T47D (cell line): ENCODE measurements around the gene ZBTB12.
"Not testable (repeated sequence)": the region's sequence is repeated elsewhere in the genome, so short reads cannot be mapped to it uniquely, and the experiment has no call there.

Source experiments
- DNase-seq, 2 experiments: peaks; one replicate each; pipeline versions ENCODE4 v3.0.0 to v3.0.0-alpha.2; 2011 to 2012; ENCODE audit warnings: low read depth in 1 of 2, low spot score in 1 of 2
- JUND ChIP-seq: IDR thresholded peaks from 2 replicates; pipeline ENCODE4 v1.6.1; 2012; ENCODE audit warnings: low read depth
- in situ Hi-C: cut with HindIII; loops from 2 replicates; pipeline ENCODE4 v1.10.0; 2016; ENCODE audit warnings: low sequenced_read_pairs, low pct_unique_long_range_greater_than_20kb

The ZBTB12 gene

DNA sequence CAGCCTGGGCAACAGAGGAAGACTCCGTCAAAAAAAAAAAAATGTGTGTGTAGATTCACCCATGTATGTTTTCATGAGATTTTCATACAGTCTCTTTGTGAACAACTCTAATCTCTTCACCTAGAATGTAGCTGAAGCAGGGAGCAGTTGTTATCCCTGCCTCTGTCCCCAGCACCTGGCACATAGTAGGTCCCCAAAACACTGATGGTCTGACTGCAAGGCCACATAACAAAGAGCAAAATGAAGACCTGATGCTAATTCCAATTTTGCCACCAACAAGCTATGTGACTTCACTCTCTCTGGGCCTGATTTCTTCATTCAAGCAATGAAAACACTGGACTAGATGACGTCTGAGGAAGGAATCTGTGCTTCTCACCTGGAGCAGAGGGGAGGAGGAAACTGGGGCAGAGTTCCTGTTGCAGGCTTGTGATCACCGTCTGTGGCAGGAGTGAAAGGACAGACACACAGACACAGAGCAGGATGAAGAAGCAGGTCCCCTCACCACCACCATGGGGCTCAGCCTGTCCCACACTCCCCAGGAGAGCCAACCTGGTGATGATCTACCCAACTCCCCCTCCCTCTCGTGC, 27.7 kb downstream of the ZBTB12 start:
- TF ChIP-seq JUND: no peak
- in situ Hi-C loops: no loop called here
- peak; percentile 47 to 55 for DNase-seq

DNA sequence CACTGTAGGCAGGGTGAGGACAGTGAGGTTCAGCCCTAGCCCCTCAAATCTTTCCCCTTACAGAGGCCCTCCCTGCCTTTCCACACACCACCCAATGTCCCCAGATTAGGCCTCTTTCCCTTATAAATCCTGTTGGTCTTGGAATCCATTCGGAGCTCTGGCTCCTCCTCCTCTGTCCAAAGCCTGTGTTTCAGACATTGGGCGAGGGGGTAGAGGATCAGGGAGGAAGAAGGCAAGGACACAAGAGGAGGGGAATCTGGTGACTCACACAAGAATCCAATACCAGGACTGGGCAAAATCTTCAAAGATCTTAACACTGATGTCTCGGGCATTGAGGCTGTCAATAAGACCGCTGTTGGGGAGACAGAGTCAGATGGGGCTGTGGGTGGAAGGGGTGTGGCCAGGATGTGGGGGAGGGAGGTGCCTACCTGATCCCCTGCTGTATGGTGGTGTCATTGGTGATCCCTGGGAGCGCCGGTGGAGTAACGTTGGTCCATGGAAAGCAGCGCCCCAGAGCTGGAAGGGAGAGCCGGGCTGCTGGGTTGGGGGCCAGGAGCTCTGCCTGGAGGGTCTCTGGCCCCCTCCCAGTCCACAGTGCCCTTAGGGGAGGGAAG, 30.7 kb downstream of the ZBTB12 start:
- in situ Hi-C loops: no loop called here
- DNase-seq: no peak
- no peak for TF ChIP-seq JUND

DNA sequence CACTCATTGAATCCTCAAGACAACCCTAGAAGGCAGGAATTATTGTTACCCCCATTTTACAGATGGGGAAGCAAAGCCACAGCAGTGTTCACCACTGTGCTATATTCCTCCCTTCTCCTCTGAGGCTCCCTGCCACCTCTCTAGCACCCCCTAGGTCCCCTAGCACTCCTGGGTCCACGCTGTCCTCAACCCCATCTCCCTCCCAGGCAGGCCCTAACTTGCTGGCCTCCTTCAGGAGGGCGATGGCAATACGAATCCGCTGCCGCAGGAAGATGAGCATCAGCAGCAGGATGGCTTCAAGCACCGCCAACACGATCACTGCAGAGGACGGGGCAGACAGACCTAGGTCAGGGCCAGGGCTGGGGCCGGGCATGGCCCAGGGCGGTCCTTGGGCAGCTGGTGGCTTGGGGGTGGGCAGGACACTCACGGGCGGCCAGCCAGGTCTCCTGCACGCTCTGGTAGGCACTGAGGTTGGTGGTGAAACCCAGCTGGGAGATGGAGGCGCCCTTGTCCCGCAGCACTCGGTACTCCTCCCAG, 31.4 kb downstream of the ZBTB12 start:
- TF ChIP-seq JUND: no peak
- DNase-seq: no peak
- in situ Hi-C loops: no loop called here

DNA sequence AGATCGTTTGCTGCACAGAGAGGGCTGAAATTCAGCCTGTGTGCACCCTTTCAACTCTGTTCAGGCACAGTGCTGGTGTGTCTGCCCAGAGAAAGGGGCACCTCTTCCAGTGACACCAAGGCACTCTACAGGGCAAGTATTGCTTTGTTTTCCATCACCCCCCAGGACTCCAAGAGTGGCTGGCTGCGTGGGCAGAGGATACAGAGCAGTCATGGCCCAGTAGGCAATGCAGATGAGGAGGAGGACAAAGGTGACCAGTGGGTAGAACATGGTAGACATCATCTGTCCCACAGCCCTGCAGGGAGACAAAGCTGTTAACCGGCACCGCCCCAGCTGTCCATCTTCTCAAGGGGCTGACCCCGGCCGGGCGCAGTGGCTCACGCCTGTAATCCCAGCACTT, 32.5 kb downstream of the ZBTB12 start:
- in situ Hi-C loops: no loop called here
- TF ChIP-seq JUND: no peak
- DNase-seq: no peak

DNA sequence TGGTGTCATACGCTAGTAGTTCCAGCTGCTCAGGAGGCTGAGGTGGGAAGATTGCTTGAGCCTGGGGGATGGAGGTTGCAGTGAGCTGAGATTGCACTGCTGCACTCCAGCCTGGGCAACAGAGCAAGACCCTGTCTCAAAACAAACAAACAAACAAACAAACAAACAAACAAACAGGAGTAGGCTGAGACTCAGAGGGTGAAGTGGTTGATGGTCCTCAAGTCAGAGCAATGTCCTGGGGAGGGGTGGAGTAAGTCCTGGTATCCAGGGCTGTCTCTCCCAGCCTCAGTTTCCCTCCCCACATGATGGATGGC, 33.3 kb downstream of the ZBTB12 start:
- DNase-seq, in situ Hi-C loops: not testable (repeated sequence)

DNA sequence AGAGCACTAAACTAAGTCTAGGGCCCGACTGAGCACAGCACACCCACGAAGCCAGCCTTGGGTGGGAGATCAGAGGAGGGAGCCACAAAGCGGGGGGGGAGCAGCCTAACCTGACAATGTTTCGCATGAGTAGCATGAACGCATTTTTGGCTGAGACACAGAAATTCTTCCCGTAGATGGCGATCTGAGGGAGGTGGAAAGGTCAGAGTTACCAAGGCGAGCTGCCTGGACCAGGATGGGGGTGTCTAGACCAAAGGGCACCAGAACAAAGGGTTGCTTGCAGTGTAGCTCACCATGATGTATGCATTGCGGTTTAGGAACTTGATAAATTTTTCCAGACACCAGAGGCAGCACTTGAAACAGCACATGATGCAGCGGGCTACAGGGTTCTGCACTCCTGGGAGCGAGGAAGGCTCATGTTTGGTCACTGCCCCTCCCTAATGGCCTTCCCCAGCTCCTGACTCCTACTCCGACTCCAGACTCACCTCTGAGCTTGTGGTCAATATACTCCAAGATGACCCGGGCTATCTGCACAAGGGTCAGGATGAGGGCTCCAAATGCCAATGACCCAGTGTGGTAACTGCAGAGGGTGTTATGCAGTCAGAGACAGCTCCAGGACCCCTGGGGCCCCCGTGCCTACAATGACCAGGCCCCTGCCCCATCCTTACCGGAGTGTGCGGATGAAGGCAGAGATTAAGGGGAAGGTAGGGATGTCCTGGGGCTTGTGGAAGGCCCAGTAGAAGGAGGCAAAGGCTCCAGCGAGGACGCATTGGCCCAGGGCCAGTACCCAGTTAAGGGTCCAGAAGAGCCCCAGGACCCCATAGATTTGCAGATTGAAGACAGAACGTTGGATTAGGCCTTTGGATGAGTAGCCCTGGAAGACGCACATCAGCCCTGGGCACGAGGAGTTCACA, 36.4 kb downstream of the ZBTB12 start:
- TF ChIP-seq JUND: no peak
- in situ Hi-C loops: no loop called here
- DNase-seq: no peak

DNA sequence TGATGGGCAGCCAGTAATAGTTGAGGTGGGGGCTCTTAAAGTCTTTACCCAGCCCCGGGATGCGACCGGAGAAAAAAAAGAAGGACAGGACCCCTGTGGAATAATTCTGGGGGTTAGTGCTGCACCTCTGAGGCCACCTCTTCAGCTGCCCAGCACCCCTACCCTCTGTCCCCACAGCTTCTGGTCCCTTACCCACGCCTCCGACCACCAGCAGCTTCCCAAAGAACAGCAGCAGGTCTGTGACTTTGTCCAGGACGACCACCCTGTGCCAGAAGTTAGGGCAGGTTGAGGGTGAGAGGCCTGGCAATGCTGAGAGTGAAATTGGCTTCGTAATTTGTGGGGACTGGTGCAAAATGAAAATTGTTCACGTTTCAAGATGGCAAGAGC, 37.1 kb downstream of the ZBTB12 start:
- in situ Hi-C loops: no loop called here
- no peak for TF ChIP-seq JUND
- DNase-seq: no peak

DNA sequence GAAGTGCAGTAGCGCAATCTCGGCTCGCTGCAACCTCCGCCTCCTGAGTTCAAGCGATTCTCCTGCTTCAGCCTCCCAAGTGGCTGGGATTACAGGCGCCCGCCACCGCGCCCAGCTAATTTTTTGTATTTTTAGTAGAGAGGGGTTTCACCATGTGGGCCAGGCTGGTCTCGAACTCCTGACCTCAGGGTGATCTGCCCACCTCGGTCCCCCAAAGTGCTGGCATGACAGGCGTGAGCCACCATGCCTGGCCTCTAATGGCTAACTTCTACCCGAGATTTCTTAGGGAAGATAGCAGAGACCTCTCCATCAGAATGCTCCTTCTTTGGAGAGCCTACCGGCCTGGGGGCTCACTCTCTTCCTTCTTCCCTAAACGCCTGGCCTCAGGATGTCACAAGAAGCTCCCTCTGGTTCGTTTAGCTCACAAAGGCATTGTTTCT, 37.7 kb downstream of the ZBTB12 start:
- in situ Hi-C loops, DNase-seq: not testable (repeated sequence)

DNA sequence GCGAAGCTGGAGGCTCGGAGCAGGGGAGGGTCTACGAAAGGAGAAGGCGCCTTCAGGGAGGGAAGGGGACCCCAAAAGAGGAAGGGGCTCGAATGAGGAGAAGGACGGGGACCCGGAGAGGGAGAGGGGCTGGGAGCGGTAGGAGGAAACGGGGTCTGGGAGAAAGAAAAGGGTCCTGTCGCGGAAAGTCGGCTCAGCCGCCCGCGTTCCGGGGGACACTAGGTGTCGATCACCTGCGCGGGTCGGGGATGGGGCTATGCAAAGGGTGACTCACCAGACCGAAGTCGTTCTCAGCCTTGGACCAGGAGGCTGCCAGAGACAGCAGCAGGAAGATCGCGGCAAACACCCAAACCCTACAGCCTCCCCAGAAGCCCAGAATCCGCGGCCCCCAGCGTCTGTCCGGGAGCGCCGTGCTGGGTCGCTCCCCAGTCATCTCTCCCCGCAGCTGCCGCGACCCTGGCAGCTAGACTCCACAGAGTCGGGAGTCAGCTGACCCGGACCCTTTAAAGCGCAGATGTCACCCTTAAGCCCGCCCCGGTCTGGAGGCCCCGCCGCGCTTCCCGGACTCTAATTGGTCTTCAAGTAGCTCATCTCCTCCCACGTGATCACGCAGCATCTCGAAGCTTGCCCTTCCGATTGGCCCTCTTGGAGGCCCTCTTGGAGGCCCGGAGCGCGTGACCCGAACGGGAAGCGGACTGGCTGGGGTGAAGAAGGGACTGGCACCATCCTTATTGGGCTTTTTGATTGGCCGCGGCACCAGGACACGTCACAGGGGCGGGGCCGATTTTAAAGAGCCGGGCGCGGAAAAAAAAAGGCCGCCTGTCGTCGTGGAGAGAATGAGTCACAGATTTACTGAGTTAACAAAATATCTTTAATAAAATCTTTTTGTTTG, 39.3 kb downstream of the ZBTB12 start, which contains the start of gene NEU1:
Gene NEU1, minus strand, starts transcription at position 478 of the 892 bp plus-strand sequence. Its CDS starts 45 bp downstream, at position 433.
- peak; percentile 100 for DNase-seq
- in situ Hi-C loops: no loop called here
- no peak for TF ChIP-seq JUND

DNA sequence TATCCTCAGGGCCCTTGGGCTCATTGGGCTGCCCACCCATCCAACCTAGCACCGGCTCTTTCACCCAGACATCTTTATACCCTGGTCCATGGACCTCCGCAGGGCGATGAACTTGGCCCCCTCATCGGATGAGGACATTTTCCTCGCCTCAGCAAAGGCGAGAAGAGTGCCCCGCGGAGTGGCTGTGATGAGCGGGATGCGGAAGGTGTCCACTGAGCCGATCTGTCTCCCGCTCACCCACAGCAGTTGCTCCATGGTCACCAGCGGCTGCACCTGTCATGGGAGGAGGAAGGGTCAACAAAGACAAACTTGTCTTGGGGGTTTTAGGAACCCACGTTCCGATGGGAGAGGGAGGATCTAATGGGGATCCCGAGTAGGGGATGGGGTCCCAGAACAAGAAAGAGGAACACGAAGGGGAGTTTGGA, 40.0 kb downstream of the ZBTB12 start:
- in situ Hi-C loops: no loop called here
- no peak for TF ChIP-seq JUND
- DNase-seq: no peak

DNA sequence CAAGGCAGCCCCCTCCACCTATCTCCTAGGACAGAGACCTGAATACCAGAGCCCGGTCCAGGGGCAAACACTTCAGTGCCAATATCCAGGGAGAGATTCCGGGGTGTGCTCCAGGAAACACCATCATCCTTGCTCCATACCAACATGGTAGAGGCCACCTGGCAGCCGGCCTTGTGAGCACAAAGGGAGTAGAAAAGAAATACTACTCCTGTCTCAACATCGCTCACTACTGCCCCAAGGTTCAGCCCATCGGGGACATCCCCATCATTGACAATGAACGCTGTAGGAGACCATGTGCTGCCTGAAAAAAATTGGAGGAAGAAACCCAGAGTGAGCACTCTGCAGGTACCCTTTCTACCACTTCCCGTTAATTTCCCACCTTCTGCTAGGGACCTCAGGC, 40.7 kb downstream of the ZBTB12 start:
- in situ Hi-C loops: no loop called here
- no peak for TF ChIP-seq JUND

DNA sequence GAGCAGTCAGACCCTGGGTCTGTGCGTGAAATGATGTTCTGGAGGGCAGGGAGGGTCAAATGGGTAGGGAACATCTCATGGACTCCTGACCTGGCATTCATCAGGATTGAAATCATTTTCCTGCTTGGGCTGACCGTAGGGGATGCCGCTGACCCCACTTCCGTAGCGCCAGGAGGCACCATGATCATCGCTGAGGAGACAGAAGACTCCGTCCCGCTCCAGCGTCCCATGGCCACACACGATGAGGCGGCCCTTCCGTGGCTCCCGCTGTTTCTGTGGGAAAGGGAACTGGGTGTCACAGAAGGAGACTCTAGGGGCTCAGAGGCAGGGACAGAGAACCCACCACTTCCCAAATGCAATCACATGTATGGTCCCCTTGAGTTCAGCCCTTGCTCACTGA, 41.5 kb downstream of the ZBTB12 start:
- no peak for TF ChIP-seq JUND
- in situ Hi-C loops: no loop called here
- DNase-seq: no peak

More for the DNA sequence above, 40.7 kb downstream of the ZBTB12 start:
- no peak for DNase-seq

DNA sequence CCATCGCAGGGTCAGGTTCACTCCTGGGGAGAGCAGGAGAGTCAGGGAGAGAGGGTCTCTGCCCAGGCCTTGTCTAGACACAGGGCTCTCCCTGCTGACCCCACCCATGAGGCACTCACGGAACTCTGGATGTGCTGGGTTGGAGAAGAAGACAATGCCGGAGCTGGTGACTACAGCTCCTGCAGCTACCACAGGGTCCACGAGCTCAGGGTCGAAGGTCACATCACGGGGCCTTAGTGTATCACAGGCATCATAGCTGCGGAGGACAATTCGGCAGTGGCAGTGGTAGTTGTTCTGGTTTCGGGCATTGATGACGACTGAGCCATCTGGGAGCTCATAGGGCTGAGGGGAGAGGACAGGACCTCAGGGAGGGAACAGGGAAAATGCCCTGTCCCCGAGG, 42.0 kb downstream of the ZBTB12 start:
- no peak for TF ChIP-seq JUND
- DNase-seq: no peak
- in situ Hi-C loops: no loop called here
